K562 (cell line): Measurements from ENCODE around the gene SNPH.

Experiments
- CTCF ChIP-seq, 3 experiments: IDR thresholded peaks in 2 of 3; conservative IDR thresholded peaks in 1 of 3; 2 replicates each; pipeline ENCODE4 v1.5.1; 2011 to 2012; ENCODE audit warnings: low read length in 3 of 3, mild to moderate bottlenecking in 3 of 3, control low read depth in 2 of 3, improper control_type of control experiment in 1 of 3, inconsistent platforms in 1 of 3, low read depth in 1 of 3, mixed read lengths in 1 of 3, moderate library complexity in 1 of 3; ENCODE audit not compliant: insufficient read depth in 2 of 3
- HCFC1 ChIP-seq: IDR thresholded peaks from 2 replicates; pipeline ENCODE4 v1.6.1; 2012; ENCODE audit warnings: low read depth, low read length, improper control_type of control experiment
- ZNF274 ChIP-seq: IDR thresholded peaks from 2 replicates; pipeline ENCODE4 v1.6.1; 2011; ENCODE audit warnings: low read depth, mild to moderate bottlenecking, low read length, moderate library complexity, borderline replicate concordance
- ZNF639 ChIP-seq, 2 experiments: fragments of 200-800 bp in 1 of 2; sonication (Bioruptor generic) in 1 of 2; sonication (generic) in 1 of 2; formaldehyde crosslinking in 1 of 2; IDR thresholded peaks in 1 of 2; conservative IDR thresholded peaks in 1 of 2; 2 replicates each; pipeline versions ENCODE4 v1.5.0 to v1.6.1; 2016 to 2020; ENCODE audit warnings: missing compliant biosample characterization in 1 of 2, missing genetic modification characterization in 1 of 2, missing genetic modification reagents in 1 of 2
- ZNF695 ChIP-seq: fragments of 450-650 bp; formaldehyde crosslinking; IDR thresholded peaks from 2 replicates; pipeline ENCODE4 v1.4.0; 2020; ENCODE audit warnings: mild to moderate bottlenecking, moderate library complexity
- ZNF696 ChIP-seq: fragments of 250-450 bp; sonication (Bioruptor Pico); conservative IDR thresholded peaks from 2 replicates; pipeline ENCODE4 v1.4.0; 2020; ENCODE audit warnings: mild to moderate bottlenecking, moderate library complexity

GRCh38 chr20:1319051-1319450 is 53.0 kb downstream of the SNPH start:
- TF ChIP-seq HCFC1 (no peak), CTCF (IDR thresholded peaks at IDR 0.05 in 2 of 3, conservative IDR thresholded peaks at IDR 0.05 in 1 of 3; ENCODE audit: insufficient read depth in 2 of 3, low read depth in 1 of 3, low read length in 3 of 3) (no peak), ZNF695 (CRISPR knock-in tag) (no peak), ZNF696 (CRISPR knock-in tag) (no peak), ZNF274 (no peak), ZNF639 (CRISPR knock-in tag; conservative IDR thresholded peaks at IDR 0.05 in 1 of 2, IDR thresholded peaks at IDR 0.05 in 1 of 2) (no peak)
